GM23248 (cell line): ENCODE results near the gene NMD3.

Source experiments
- EZH2 ChIP-seq: fragments of 200-600 bp; sonication (generic); IDR thresholded peaks from 2 replicates; pipeline ENCODE4 v1.6.1; 2018; ENCODE audit warnings: antibody characterized with exemption, mild to moderate bottlenecking; ENCODE audit not compliant: insufficient read depth, poor library complexity, severe bottlenecking
- EZH2phosphoT487 ChIP-seq: fragments of 200-600 bp; sonication (generic); IDR thresholded peaks from 2 replicates; pipeline ENCODE4 v1.6.1; 2018; ENCODE audit warnings: antibody characterized with exemption, moderate library complexity, mild to moderate bottlenecking, low read depth; ENCODE audit not compliant: insufficient read depth

DNA sequence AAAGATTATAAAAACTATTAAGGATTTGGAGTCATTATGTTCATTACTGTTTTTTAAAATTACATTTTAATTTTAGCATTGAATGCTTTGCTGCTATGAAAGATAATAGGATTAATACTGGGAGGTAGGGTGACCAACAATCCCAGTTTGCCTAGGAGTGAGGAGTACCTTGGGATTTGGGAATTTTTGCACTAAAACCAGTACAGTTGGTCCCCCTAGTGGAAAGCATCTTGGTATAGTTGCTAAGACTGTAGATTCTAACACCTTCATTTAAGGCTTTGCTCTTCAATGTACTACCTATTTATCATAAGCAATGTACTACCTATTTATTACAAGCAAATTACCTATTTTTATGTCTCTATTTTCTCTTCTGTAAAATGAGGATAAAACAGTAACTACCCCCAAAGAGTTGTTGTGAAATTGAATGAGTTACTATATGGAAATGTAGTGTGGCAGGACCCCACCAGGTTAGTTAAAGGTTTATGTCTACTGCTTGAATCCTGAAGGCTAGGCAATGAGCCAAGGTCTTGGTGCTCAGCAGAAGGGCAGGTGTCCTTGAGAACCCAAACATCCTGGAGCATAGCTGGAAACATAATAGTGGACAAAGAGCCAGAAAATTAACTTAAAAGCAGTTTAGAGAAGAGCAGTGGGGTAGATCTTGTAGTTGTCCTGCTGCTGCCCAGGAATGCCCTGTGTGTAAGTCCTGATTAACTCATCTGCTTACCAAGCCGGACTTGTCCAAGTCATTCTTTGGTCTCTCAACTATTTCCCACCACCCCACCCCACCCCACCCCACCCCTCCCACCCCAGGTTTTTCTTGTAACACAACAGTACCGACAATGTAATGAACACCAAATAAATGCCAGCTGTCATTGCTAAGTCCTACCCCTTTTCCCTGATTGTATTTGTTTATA, 49.2 kb upstream of the NMD3 start:
- no peak for TF ChIP-seq EZH2
- TF ChIP-seq EZH2phosphoT487 = no peak
